ENCODE measurements around the gene RASSF8. TPM values are rescaled to one million over a fixed set of nuclear protein-coding genes. Genes with fewer than 3 reads are reported as not detected.

Gene RASSF8
- total RNA-seq, 1 experiment from 2014 or later: 9.2 TPM

DNA sequence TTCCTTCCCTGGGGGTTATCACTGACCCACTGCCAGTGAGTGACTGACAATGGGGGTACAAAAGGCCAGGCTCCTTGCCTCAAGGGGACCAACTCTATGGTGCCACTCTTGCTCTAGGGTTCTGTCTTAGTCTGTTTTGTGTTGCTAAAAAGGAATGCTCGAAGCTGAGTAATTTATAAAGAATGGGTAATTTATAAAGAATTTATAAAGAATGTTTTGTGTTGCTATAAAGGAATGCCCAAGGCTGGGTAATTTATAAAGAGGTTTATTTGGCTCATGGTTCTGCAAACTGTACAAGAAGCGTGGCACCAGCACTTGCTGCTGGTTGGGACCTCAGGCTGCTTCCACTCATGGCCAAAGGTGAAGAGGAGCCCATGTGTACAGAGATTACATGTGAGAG is 15.8 kb upstream of the RASSF8 start (continued):
- no peak for TF ChIP-seq CBX3 (IDR thresholded peaks at IDR 0.05; ENCODE audit: low read depth)

GRCh38 chr12:25943940-25944339 is 14.5 kb upstream of the RASSF8 start:
- ChIA-PET POLR2A (no interaction called here), CTCF (no interaction called here), RAD21 (ENCODE audit: low non-redundant PET in 1 of 2, low total read pairs in 2 of 2, uncharacterized antibody in 2 of 2, unreplicated experiment in 2 of 2) (no interaction called here)
- H4K20me1 ChIP-seq (ENCODE audit: insufficient read depth): no peaks in the 10 kb centered on the region
- no peak overlapping the region for H3K27ac ChIP-seq (ENCODE audit: low read depth, low read length)
- DNase-seq (ENCODE audit: low read depth, low spot score): no peak
- H3K4me3 ChIP-seq (replicated peaks in 1 of 2; ENCODE audit: low read depth in 1 of 2, low read length in 2 of 2): no peak overlapping the region
- H3K9me2 ChIP-seq (ENCODE audit: insufficient read depth): no peaks in the 10 kb centered on the region
- no peaks in the 10 kb centered on the region for H3K9me3 ChIP-seq (ENCODE audit: control insufficient read depth in 1 of 2, insufficient read depth in 1 of 2, low read depth in 1 of 2, low read length in 2 of 2)
- H3K9ac ChIP-seq (ENCODE audit: low read length): no peak overlapping the region
- no peak overlapping the region for H2AFZ ChIP-seq (ENCODE audit: low read depth, low read length, poor library complexity, severe bottlenecking)
- no peaks in the 10 kb centered on the region for H3K79me2 ChIP-seq (ENCODE audit: insufficient read depth, low read length)
- ATAC-seq: no peak
- no peak for TF ChIP-seq SP1 (IDR thresholded peaks at IDR 0.05; ENCODE audit: low read depth)
- TF ChIP-seq ZFX (IDR thresholded peaks at IDR 0.05): no peak
- TF ChIP-seq ZNF274 (IDR thresholded peaks at IDR 0.05; ENCODE audit: low read depth, low read length): no peak
- no peak for TF ChIP-seq SRF (IDR thresholded peaks at IDR 0.05; ENCODE audit: low read depth)
- TF ChIP-seq EZH2phosphoT487 (IDR thresholded peaks at IDR 0.05; ENCODE audit: borderline replicate concordance): no peak
- no peak for TF ChIP-seq FOSL1 (IDR thresholded peaks at IDR 0.05; ENCODE audit: low read depth)
- no peak for TF ChIP-seq ATF3 (IDR thresholded peaks at IDR 0.05)
- no peak for TF ChIP-seq MAX (IDR thresholded peaks at IDR 0.05)
- no peak for TF ChIP-seq ELF1 (IDR thresholded peaks at IDR 0.05; ENCODE audit: borderline replicate concordance, low read depth)
- no peak for TF ChIP-seq SIN3A (IDR thresholded peaks at IDR 0.05; ENCODE audit: low read depth)
- peaks cover 0 to 7% of the 10 kb centered on the region in 2 experiments; a peak in 2 of 4 replicates for H3K4me1 ChIP-seq (ENCODE audit: control insufficient read depth in 1 of 2, insufficient read depth in 2 of 2, low read length in 2 of 2)
- no peak overlapping the region for H3K4me2 ChIP-seq (ENCODE audit: low read length)
- intact Hi-C loops (cut with micrococcal nuclease): no loop called here
- no peaks in the 10 kb centered on the region for H3K27me3 ChIP-seq (ENCODE audit: insufficient read depth, low read length)
- no TSS peak for BruUV-seq (replicated peaks)
- no peaks in the 10 kb centered on the region for H3K36me3 ChIP-seq (ENCODE audit: control insufficient read depth in 1 of 2, insufficient read depth in 2 of 2, low read length in 2 of 2)

DNA sequence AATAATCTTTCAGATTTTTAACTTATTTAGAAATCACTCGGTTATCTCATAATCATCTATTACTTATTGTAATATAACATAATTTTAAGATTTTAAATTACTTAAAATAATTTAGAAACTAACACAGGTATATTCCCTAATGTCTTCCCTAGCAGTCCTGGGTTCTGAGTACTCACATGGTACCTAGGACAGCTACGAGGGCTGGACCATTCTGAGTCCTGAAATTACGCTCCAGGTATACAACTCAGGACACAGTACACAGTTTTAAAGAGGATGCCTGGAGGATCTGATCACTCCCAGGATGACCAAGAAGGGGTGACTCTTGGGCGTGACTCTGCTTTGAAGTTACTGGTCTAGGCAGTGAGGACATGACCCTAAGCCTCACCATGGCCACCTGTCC is 9.1 kb upstream of the RASSF8 start:
- CTCF ChIA-PET: no interaction called here
- POLR2A ChIA-PET: no interaction called here
- H3K4me1 ChIP-seq (ENCODE audit: control insufficient read depth in 1 of 2, insufficient read depth in 2 of 2, low read length in 2 of 2): peaks cover 0 to 20% of the 10 kb centered on the region in 2 experiments; a peak in 2 of 4 replicates
- DNase-seq (ENCODE audit: low read depth, low spot score) (no peak), ATAC-seq (no peak)
- no peaks in the 10 kb centered on the region for H3K36me3 ChIP-seq (ENCODE audit: control insufficient read depth in 1 of 2, insufficient read depth in 2 of 2, low read length in 2 of 2)
- no peaks in the 10 kb centered on the region for H3K9me3 ChIP-seq (ENCODE audit: control insufficient read depth in 1 of 2, insufficient read depth in 1 of 2, low read depth in 1 of 2, low read length in 2 of 2)
- RAD21 ChIA-PET (ENCODE audit: low non-redundant PET in 1 of 2, low total read pairs in 2 of 2, uncharacterized antibody in 2 of 2, unreplicated experiment in 2 of 2): no interaction called here
- H3K79me2 ChIP-seq (ENCODE audit: insufficient read depth, low read length): no peaks in the 10 kb centered on the region
- intact Hi-C loops (cut with micrococcal nuclease): no loop called here
- no peak for TF ChIP-seq ZFX (IDR thresholded peaks at IDR 0.05)
- peak; percentile 23; the same call in 1 of the 2 replicates for TF ChIP-seq REST (IDR thresholded peaks at IDR 0.05; ENCODE audit: low read depth)
- no peak for TF ChIP-seq MAX (IDR thresholded peaks at IDR 0.05)
- TF ChIP-seq SIN3A (IDR thresholded peaks at IDR 0.05; ENCODE audit: low read depth): no peak
- H3K9ac ChIP-seq (ENCODE audit: low read length): no peak overlapping the region
- no peak overlapping the region for H2AFZ ChIP-seq (ENCODE audit: low read depth, low read length, poor library complexity, severe bottlenecking)
- no peak overlapping the region for H3K4me3 ChIP-seq (replicated peaks in 1 of 2; ENCODE audit: low read depth in 1 of 2, low read length in 2 of 2)
- no peaks in the 10 kb centered on the region for H3K9me2 ChIP-seq (ENCODE audit: insufficient read depth)
- H3K27me3 ChIP-seq (ENCODE audit: insufficient read depth, low read length): no peaks in the 10 kb centered on the region
- no peaks in the 10 kb centered on the region for H4K20me1 ChIP-seq (ENCODE audit: insufficient read depth)
- H3K4me2 ChIP-seq (ENCODE audit: low read length): no peak overlapping the region
- BruUV-seq (replicated peaks): no TSS peak
- H3K27ac ChIP-seq (ENCODE audit: low read depth, low read length): no peak overlapping the region

Measured in HCT116 (cell line).